SHP77 (cell line): Measurements from ENCODE around the gene P2RY6.
A peak's percentile ranks its signal among the peaks of the same experiment; 100 is the strongest.

Source experiments
- DNase-seq, 2 experiments: peaks; one replicate each; lab custom pipeline; 2025; lab: John Stamatoyannopoulos, UW

The P2RY6 gene

DNA sequence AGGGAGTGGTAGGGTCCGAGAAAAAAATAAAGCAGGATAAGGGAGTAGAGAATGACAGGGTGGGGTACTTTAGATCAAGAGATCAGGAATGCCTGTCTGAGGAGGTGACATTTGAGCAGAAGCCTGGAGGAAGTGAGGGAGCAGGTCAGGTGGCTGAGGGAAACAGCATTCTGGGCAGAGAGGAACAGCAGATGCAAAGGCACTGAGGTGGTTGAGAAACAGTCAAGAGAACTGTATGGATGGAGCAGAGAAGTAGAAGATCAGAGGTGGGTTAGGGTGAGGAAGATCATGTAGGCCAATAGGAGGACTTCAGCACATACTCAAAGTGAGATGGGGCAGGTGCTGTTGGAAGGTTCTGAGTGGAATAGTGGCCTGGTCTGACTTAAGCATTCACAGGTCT is 44.3 kb downstream of the P2RY6 start:
- no peak for DNase-seq

DNA sequence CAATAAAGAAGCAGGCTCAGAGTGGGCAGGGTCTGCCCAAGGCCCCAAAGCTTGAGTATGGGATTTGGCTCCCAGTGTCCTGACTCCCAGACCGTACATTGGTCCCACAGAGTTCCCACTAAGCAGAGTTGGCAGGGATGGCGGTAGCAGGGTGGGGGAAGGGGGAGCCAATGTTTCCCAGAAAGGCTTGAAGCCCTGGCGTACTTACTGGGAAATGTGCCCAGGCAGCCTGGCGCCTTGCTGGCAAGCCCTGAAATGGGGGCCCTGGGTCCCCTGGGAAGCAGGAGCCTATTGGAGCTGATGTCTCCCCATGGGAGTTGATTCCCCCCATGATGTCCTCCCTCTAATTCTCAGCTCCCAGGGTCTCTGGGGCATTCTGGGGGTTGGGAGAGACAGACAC is 45.2 kb downstream of the P2RY6 start:
- DNase-seq, result no peak

DNA sequence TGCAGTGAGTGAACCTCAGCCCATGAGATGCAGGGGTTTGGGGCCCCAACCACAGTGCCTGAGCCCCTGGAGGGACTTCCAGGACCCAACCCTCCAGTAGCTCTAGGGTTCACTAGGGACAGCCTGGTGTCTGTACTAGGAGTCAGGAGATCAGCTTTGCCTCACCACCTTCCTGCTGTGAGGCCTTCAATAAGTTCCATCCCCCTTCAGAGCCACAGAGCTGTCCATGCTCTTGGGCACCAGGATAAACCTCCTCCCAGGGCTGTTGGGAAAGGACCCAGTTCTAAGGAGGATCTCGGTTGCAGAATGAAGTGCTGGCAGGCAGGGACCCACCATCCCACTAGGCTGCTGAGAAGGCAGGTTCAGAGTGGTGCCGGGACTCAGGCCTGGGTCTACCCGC is 45.7 kb downstream of the P2RY6 start:
- no peak for DNase-seq

DNA sequence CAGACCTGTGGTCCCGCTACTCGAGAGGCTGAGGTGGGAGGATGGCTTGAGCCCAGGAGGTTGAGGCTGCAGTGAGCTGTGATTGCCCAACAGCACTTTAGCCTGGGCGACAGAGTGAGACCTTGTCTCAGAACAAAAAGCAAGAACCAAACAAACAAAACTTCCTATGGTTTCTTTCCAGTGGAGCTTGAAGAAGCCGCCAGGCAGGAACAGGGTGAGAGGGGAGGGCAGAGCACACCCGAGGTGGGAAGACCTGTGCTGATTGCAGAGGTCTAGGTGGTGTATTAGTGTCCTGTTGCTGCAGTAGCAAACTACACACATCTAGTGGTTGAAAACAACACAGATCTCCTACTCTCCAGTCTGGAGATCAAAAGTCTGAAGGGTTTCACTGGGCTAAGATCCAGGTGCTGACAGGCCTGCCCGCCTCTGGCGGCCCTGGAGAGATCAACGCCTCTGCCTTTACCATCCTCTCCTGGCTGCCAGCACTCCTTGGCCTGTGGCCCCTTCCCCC is 46.4 kb downstream of the P2RY6 start:
- DNase-seq, result no peak

DNA sequence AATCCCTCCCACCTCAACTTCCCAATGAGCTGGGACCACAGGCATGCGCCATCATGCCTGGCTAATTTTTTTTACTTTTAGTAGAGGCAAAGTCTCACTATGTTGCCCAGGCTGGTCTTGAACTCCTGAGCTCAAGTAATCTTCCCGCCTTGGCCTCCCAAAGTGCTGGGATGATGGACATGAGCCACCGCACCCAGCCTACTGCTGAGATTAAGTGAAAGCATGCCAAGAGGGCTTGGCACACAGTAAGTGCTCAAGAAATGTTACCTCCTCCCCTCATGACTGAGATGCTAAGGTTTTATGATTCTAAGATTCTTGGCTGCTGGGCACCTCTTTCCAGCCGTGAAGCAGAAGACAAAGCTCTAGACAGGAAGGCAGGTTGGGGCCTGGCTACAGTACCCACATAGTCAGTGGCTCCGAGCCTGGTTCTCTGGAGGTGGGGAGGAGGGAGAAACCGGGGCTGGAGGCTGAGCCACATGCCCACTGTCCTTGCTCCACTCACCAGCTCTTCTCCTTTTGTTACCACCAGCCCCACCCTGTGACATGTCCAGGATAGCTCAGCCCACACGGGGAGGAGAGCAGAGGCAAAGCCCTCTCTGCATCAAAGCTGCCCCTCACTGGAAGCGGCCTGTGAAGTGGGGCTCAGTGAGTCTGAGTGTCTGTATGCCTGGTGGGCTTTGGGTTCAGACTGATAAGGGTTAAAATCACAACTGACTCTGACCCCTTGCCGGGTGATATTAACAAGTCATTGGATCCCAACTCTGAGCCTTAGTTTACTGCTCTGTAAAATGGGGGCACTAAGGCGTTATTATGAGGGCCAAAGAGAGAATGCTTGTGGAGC is 48.8 kb downstream of the P2RY6 start:
- DNase-seq, result no peak

DNA sequence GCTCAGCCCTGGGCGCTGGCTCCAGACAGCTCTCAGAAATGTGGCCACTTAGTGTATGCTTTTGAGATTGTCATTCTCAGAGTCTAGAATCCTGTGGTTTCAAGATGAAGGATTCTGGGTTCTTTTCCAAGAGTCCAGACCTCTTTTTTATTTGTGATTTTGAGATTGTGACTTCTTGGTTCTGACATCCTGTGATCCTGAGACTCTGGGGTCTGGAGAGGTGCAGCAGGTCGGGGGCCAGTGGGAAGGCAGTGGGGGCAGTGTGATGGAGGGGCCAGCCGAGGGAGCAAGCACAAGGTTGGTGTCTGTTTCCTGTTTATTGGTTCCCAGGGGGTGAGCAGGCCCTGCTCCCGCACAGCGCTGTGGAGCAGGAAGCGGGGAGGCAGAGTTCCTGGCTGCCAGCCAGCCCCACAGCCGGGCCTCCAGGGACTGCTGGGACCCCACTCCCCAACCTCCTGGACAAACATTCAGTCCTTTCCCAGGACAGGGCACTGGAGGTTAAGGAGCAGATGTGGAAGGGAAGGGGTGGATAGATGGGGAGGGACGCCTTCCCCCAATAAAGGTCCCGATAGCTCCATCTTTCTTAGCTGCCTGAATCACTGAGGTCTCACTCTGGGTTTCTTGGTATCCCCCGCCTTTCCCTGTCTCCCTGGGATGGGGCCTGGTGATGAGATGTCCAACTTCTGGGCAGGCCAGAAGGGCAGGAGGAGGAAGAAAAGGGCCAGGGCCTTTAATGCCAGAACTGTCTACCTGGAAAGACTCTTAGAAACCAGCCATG is 49.7 kb downstream of the P2RY6 start:
- DNase-seq, result peak in 1 of 2 experiments; percentile 26

DNA sequence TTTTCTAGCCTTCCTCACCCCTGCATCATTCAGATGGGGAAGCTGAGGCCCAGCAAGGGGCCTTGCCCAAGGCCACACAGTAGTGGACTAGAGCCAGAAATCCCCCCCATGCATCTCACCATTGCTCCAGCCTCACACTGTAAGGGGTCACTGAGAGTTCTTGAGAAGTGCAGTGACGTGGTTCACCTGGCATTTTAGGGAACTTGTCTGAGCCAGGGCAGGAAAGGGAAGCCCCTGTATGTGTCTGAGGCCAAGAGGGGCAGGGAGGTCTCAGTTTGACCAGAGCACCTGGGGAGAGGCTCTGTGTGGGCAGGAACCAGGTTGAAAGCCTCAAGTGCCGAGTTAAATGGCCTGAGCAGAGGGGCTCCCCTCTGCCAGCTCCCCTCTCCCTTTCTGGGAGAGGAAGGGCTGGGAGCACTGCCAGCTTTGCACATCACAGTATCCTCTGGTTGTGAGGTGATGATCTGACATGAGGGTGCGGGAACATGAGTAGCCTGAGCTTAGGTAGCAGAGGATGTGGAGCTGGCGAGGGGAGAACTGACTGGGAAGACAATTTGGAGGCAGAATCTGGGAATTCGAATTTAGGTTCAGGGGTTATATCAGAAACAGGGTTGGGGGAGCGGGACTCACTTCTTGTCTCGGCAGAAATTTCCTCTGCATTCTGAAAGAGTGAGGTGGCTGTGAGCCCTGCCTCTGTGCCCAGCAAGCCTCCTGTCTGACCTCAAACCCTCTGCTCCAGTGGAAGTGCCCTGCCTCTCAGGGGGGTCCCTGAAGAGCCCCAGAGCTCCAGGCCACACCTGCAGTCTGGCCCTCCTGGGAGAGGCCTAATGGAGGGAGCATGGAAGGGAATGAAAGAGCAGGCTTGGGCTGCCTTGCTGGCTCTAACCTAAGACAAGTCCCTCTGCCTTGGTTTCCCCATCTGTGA is 50.5 kb downstream of the P2RY6 start:
- no peak for DNase-seq

DNA sequence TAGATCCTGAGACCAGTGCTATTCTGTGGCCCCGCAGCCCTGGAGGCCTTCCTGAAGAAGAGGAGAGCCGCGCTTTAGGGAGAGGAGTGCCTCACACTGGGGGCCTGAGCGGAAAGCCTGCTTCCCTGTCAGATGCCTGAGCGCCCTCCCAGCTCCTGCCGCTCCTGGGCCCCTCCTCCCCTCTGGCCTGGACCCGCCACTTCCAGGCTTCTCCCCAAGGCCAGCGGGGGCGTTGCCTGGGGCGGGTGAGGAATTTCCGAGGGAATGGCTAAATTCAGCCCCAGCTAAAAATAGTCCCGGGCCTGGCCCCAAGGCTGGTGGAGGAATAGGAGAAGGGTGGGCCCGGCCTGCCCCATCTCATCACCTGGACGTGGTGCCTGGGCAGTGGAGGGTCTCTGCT is 51.3 kb downstream of the P2RY6 start:
- no peak for DNase-seq

DNA sequence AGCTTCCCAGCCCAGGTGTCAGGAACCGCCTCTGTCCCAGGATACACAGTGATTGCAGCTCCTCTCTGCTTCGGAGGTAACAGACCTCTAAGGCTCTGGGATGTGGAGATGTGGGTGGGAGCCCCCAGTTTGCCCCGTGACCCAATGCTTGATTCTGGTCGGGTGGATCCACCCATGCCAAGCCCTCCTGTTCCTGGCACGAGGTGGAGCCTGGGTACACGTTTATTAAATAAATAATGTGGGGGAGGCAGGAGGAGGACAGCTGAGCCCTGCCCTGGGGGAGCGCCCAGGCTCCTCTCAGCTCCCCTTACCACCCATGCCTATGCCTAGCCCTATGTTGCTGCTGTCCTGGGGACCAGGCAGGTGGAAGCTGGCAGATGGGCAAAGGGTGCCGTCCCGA is 52.0 kb downstream of the P2RY6 start:
- no peak for DNase-seq

DNA sequence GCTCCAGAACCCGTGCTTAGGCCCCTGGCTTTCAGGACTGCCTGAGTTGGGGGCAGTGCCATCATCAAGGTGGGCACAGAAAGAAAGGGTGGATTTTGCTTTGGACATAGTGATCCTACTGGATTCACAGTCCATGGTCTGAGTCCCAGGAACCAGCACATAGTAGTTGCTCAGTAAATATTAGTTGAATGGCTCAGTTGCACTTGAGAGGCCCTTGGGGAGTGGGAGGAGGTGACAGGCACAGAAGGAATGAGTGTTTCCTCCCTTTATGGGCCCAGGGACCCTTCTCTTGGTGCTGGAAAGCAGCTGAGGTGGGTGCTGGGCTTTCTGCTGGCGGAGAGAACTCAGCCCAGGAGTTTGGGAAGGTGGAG is 52.5 kb downstream of the P2RY6 start:
- no peak for DNase-seq

DNA sequence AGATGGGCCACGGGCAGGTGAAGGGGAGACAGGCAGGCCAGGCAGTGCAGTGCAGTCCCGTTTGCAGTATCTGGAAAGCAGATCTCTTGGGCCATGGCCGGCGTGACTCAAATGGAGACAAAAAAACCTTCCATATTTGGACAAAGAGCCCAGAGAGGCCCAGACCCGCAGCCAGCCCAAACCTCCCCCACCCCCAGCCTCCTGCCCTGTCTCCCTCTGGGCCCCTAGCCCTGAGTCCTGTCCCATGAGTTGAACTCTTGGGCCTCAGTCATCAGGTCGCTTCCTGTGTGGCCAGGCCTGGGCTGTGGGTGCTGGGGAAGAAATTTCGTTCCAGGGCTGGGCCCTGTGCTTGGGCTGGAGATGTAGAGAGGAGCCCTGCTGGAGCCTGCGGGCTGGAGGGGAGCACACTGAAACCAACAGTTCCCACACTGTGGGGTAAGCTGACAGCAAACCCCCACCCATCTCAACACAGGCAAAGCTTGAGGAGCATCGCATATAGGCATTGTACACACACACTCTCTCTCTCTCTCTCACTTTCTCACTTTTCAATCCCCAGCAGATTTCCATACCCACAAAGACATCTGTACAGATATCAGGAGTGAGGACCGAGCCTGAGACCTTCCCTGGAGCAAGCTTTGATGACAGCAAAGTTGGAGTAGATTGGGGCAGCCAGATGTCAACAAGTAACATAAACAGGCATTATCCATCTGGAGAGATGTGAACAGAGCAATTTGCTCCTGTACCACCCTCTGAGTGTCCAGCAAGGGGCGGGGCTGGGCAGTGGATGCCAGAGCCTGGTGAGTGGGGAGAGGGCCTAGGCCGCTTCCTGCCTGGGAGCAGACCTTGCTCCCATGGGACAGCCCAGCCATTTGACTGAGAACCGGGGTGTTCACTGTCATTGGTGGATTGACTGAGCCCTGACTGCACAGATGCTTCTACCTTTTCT is 53.2 kb downstream of the P2RY6 start:
- no peak for DNase-seq

DNA sequence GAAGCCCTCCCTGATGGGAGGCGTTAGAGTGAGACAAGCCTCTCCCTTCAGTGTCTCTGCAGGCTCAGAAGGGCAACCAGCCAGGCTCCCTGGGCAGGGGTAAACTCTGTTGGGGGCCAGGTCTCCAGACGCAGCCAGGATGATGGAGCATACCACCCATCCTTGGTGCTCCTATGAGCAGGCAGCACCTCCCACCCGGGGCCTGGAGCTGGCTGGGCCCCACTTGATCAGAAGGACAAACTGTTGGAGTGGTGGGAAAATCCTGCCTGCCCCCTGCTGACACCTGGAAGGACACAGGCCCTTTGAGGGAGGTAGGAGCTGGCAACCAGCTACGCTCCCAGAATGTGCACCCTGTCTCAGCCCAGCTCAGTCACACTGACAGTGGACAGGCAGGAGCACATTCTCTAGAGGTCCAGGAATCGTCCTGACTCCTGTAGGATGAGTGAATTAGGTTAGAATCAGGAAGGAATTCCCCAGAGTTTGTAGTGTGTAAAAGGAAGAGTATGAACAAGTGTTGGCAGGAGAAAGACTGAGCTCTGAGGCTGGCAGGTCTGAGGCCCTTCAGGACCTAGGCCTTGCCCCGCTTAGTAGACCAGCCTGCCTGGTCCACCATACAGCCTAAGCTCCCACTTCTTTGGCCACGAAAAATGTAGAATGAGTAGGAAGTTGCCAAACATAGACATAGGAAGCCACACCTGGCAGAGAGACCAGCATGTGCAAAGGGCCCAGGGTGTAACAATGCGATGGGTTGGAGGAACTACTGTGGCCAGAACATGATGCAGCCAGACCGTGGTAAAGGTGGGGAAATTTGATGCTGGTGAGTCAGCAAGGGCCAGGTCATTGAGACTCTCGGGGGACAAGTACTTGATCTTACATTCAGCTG is 55.0 kb downstream of the P2RY6 start:
- no peak for DNase-seq

DNA sequence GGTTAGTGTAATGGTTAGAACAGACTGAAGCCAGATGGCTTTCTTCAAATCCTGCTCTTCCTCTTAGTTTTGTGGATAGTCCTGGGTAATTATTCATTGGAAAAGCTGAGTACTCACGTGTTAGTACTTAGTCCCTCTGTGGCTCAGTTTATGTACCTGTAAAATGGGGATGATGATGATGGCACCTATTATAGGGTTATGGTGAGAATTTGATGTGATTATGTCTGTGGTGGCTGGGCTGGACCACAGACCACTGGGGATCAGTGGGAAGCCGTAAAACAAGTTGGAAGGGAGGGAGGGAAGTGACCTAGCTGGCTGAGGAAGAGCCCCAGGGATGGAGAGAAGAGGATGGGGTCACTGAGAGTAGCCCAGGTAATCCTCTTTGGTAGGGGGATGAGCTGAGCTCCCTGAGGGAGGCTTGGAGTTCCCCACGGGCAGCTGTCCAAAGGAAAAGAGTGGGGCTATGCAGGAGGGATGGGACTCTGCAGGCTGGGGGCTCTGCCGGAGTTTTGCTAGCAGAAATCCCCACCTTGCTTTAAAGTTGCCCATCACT is 55.8 kb downstream of the P2RY6 start:
- no peak for DNase-seq

DNA sequence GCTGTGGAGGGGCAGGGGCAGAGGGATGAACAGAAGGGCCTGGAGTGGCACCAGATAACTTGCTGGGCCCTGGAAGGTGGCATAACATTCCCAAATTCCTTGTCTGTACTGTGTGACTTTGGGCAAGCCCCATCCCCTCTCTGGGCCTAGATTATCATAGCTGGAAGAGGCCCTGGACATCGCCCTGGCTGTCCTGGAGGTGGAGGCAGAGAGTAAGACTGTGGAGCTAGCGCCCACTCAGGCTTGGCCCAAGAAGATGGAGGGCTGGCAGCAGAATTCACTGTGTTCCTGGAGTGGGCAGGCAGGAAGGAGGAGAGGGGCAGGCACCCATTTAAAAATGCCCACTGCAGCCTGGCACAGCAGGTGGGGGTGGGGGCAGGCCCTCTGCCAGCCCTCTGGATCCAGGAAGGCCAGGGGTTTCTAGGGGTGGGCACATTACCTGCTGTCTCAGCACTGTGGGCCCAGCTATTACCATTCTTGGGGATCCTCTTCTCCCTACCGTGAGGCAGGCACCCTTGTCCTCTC is 58.5 kb downstream of the P2RY6 start:
- DNase-seq, result no peak

DNA sequence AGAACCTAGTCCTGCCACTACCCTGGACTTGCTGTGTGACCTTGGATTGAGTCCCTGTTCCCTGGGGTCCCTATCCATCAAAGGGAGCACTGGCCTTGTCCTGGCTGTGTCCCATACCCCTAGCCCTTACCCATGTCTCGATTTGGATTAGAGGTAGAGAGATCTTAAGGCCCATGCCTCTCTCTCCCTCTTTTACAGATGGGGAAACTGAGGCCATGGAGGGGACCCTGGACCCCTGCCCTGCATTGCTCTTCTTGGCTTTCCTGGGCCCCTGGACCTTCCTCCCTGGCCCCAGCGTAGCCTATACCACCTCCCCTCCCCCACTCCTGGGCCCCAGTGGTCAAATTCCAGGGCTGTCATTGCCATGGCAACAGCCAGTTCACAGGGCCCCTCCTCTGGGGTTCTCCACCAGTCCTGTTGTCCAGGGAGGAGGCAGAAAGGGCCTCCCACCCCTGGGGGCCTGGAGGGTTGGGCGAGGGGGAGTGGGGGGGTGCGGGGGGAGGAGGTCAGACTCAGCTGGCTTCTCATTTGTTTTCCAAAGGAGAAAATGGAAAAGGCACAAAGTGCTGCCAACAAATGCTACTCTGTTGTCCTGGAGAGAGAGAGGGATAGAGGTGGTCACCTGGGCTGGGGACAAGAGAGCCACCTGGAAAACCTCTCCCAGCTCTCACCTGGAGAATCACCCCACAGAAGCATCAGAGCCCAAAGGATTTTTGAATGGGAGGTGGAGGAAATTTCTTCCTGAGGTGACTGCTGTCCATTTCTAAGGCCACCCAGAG is 59.2 kb downstream of the P2RY6 start:
- no peak for DNase-seq

DNA sequence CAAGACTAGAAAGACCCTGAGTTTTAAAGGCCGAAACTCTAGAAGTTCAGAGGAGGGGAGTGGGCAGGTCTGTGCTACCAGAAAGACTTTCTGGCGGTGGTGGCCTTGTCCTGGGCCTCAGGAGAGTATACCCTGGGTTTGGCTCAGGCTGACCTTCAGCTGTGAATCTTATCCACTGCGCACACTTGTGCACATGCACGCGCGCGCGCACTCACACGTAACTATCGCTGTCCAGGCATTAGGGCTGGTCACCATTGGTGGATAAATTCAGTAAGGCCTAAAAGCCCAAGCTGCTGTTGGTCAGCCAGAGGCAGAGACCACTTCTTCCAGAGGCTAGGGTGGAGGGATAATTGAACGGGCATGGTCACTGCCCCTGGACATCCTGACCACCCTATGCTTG is 61.0 kb downstream of the P2RY6 start:
- DNase-seq, result no peak

DNA sequence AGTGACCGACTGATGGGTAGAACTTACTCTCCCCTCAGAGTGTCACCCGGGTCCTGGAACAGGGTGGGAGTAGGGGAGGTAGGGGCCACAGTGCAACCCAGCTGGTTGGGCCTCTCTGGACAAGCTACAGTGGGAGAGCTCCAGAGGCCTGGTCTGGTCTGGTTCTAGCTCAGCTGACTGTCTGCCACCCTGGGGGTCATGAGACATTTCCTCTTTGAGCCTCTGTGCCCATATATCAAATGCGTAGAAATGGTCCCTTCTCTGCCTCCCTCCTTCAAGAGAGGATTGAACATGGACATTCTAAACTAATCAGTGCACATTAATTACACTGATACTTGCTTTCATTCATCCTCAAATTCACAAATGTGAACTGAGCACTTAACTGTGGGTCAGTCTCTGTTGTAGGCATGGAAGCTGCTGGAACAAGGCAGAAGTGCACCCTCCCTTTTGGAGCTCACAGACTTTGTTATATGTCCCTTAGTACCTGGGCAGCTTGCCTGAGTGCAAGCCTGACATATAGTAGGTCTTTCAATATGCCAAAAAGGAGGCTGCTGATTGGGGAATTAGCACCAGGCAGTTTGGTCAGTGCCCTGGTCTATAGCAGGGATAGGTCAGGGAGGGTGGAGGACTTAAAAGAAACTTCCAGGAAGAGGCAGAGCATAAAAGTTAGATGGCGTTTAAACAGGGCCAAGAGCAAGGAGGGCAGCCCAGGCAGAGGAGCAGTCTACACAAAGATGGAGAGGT is 61.7 kb downstream of the P2RY6 start:
- DNase-seq, result no peak
